Astrocyte (in vitro differentiated cells and primary cell): Measurements from ENCODE around the gene MAP6. TPM values are rescaled to one million over a fixed set of nuclear protein-coding genes. Genes with fewer than 3 reads are reported as not detected.

Source experiments
- DNase-seq: peaks from one replicate; pipeline ENCODE4 v3.0.0-alpha.2; 2010; ENCODE audit warnings: low read depth
- FAIRE-seq: peaks from 2 replicates; lab custom pipeline; 2011; peaks lifted over from hg19 to GRCh38; lab: Jason Lieb, UNC
- H2AFZ ChIP-seq: 2 replicates; pipeline ENCODE4 v1.6.0; 2012; ENCODE audit warnings: low read depth, low read length, inconsistent platforms
- H3K27ac ChIP-seq: 2 replicates; pipeline ENCODE4 v1.5.1; 2011; ENCODE audit warnings: low read depth, low read length, inconsistent platforms
- H3K27me3 ChIP-seq: 2 replicates; pipeline ENCODE4 v1.6.0; 2011; ENCODE audit warnings: low read length, inconsistent platforms; ENCODE audit not compliant: insufficient read depth
- H3K36me3 ChIP-seq: 2 replicates; pipeline ENCODE4 v1.5.1; 2011; ENCODE audit warnings: low read length, inconsistent platforms; ENCODE audit not compliant: insufficient read depth
- H3K4me1 ChIP-seq: 2 replicates; pipeline ENCODE4 v1.5.1; 2011; ENCODE audit warnings: low read length, inconsistent platforms; ENCODE audit not compliant: insufficient read depth
- H3K4me2 ChIP-seq: 2 replicates; pipeline ENCODE4 v1.6.0; 2012; ENCODE audit warnings: low read length, inconsistent platforms
- H3K4me3 ChIP-seq: 2 replicates; pipeline ENCODE4 v1.5.1; 2011; ENCODE audit warnings: low read depth, mild to moderate bottlenecking, low read length, inconsistent platforms; ENCODE audit not compliant: insufficient read depth
- H3K79me2 ChIP-seq: 2 replicates; pipeline ENCODE4 v1.6.0; 2012; ENCODE audit warnings: mild to moderate bottlenecking, low read length, inconsistent platforms; ENCODE audit not compliant: insufficient read depth
- H3K9ac ChIP-seq: 2 replicates; pipeline ENCODE4 v1.6.0; 2012; ENCODE audit warnings: mild to moderate bottlenecking, low read length, inconsistent platforms
- H3K9me3 ChIP-seq: 2 replicates; pipeline ENCODE4 v1.5.1; 2012; ENCODE audit warnings: low read depth, mild to moderate bottlenecking, low read length, inconsistent platforms; ENCODE audit not compliant: insufficient read depth
- H4K20me1 ChIP-seq: 2 replicates; pipeline ENCODE4 v1.6.0; 2012; ENCODE audit warnings: low read length, inconsistent platforms; ENCODE audit not compliant: insufficient read depth
- H3K27ac Mint-ChIP-seq: one replicate; pipeline ENCODE4 v1.8.0; 2021; ENCODE audit warnings: mild to moderate bottlenecking, mixed read lengths; ENCODE audit not compliant: unreplicated experiment
- H3K27me3 Mint-ChIP-seq: one replicate; pipeline ENCODE4 v1.8.0; 2021; ENCODE audit warnings: low read depth, mixed read lengths; ENCODE audit not compliant: unreplicated experiment
- H3K36me3 Mint-ChIP-seq: one replicate; pipeline ENCODE4 v1.8.0; 2021; ENCODE audit warnings: low read depth, mixed read lengths; ENCODE audit not compliant: unreplicated experiment
- H3K4me1 Mint-ChIP-seq: one replicate; pipeline ENCODE4 v1.8.0; 2021; ENCODE audit warnings: low read depth, mixed read lengths; ENCODE audit not compliant: unreplicated experiment
- H3K4me3 Mint-ChIP-seq: one replicate; pipeline ENCODE4 v1.8.0; 2021; ENCODE audit warnings: mild to moderate bottlenecking, moderate library complexity, mixed read lengths; ENCODE audit not compliant: unreplicated experiment
- H3K9me3 Mint-ChIP-seq: one replicate; pipeline ENCODE4 v1.8.0; 2021; ENCODE audit warnings: mild to moderate bottlenecking, mixed read lengths; ENCODE audit not compliant: unreplicated experiment
- CTCF ChIP-seq: IDR thresholded peaks from 2 replicates; pipeline ENCODE4 v1.5.1; 2011; ENCODE audit warnings: low read depth, mild to moderate bottlenecking, inconsistent platforms, low read length, moderate library complexity; ENCODE audit not compliant: insufficient read depth
- EZH2 ChIP-seq: IDR thresholded peaks from 2 replicates; pipeline ENCODE4 v1.6.1; 2012; ENCODE audit warnings: mild to moderate bottlenecking, low read length, inconsistent platforms; ENCODE audit not compliant: insufficient read depth
- total RNA-seq: library from RNA; stranded (reverse); gene quantifications from 2 replicates; pipeline ENCODE4 v1.2.1, GENCODE V29; 2021

Gene MAP6
- total RNA-seq, 1 donor from 2014 or later: 3.9 TPM

- H3K27me3 ChIP-seq: no peaks in the 10 kb centered on the region
- no peak overlapping the region for H2AFZ ChIP-seq
- no peak overlapping the region for H3K27ac ChIP-seq
- H3K36me3 ChIP-seq: no peaks in the 10 kb centered on the region
- TF ChIP-seq CTCF (no peak), EZH2 (no peak)
- H3K4me1 ChIP-seq: peaks cover 24% of the 10 kb centered on the region
- peak overlapping the region; percentile 50 for H3K4me2 ChIP-seq
- peaks cover 10% of the 10 kb centered on the region for H3K27me3 Mint-ChIP-seq
- no peaks in the 10 kb centered on the region for H4K20me1 ChIP-seq
- peak; percentile 9 for DNase-seq
- H3K4me3 ChIP-seq: no peak overlapping the region
- peaks cover 29% of the 10 kb centered on the region for H3K4me1 Mint-ChIP-seq
- H3K4me3 Mint-ChIP-seq: peak overlapping the region; percentile 54
- no peaks in the 10 kb centered on the region for H3K36me3 Mint-ChIP-seq
- no peaks in the 10 kb centered on the region for H3K9me3 ChIP-seq
- H3K79me2 ChIP-seq: no peaks in the 10 kb centered on the region
- H3K27ac Mint-ChIP-seq: peak overlapping the region; percentile 88
- FAIRE-seq: peak; percentile 65
- H3K9me3 Mint-ChIP-seq: peaks cover 2% of the 10 kb centered on the region
- no peak overlapping the region for H3K9ac ChIP-seq
Observed at GRCh38 chr11:75656044-75656727, 12.7 kb downstream of the MAP6 start.

- no peak overlapping the region for H3K27ac ChIP-seq
- H4K20me1 ChIP-seq: no peaks in the 10 kb centered on the region
- H3K4me3 ChIP-seq: no peak overlapping the region
- no peak overlapping the region for H3K9ac ChIP-seq
- peaks cover 10% of the 10 kb centered on the region for H3K27me3 Mint-ChIP-seq
- H3K36me3 Mint-ChIP-seq: no peaks in the 10 kb centered on the region
- peaks cover 24% of the 10 kb centered on the region for H3K4me1 ChIP-seq
- no peak overlapping the region for H2AFZ ChIP-seq
- H3K9me3 ChIP-seq: no peaks in the 10 kb centered on the region
- H3K36me3 ChIP-seq: no peaks in the 10 kb centered on the region
- no peaks in the 10 kb centered on the region for H3K79me2 ChIP-seq
- peak overlapping the region; percentile 37 for H3K4me3 Mint-ChIP-seq
- no peak for FAIRE-seq
- H3K9me3 Mint-ChIP-seq: peaks cover 2% of the 10 kb centered on the region
- H3K4me2 ChIP-seq: peak overlapping the region; percentile 50
- no peaks in the 10 kb centered on the region for H3K27me3 ChIP-seq
- peak; percentile 73 for DNase-seq
- H3K4me1 Mint-ChIP-seq: peaks cover 29% of the 10 kb centered on the region
- no peak overlapping the region for H3K27ac Mint-ChIP-seq
- TF ChIP-seq EZH2: no peak
Observed at GRCh38 chr11:75655605-75656004, 13.2 kb downstream of the MAP6 start.

- DNase-seq (peak; percentile 87), FAIRE-seq (peak; percentile 41)
- no peak overlapping the region for H3K4me3 ChIP-seq
- no peaks in the 10 kb centered on the region for H3K36me3 Mint-ChIP-seq
- peaks cover 2% of the 10 kb centered on the region for H3K9me3 Mint-ChIP-seq
- no peak overlapping the region for H3K4me3 Mint-ChIP-seq
- TF ChIP-seq CTCF (no peak), EZH2 (no peak)
- H3K36me3 ChIP-seq: no peaks in the 10 kb centered on the region
- no peaks in the 10 kb centered on the region for H3K27me3 ChIP-seq
- no peak overlapping the region for H3K27ac ChIP-seq
- peak overlapping the region; percentile 67 for H3K27ac Mint-ChIP-seq
- H3K4me2 ChIP-seq: peak overlapping the region; percentile 50
- H3K9ac ChIP-seq: no peak overlapping the region
- H4K20me1 ChIP-seq: no peaks in the 10 kb centered on the region
- H3K27me3 Mint-ChIP-seq: peaks cover 10% of the 10 kb centered on the region
- H3K9me3 ChIP-seq: no peaks in the 10 kb centered on the region
- peaks cover 29% of the 10 kb centered on the region for H3K4me1 Mint-ChIP-seq
- no peak overlapping the region for H2AFZ ChIP-seq
- no peaks in the 10 kb centered on the region for H3K79me2 ChIP-seq
- peaks cover 24% of the 10 kb centered on the region for H3K4me1 ChIP-seq
Observed at GRCh38 chr11:75654314-75654713, 14.5 kb downstream of the MAP6 start.
